Activated CD4-positive, alpha-beta T cell treated with anti-CD3 and anti-CD28 coated beads, Interleukin-2, amount 10 ng/mL, durations not matched to agents 24 days and 14 days (primary cell): ENCODE measurements around the gene TRRAP. TPM values are rescaled to one million over a fixed set of nuclear protein-coding genes. Genes with fewer than 3 reads are reported as not detected.

Experiments used
- DNase-seq: peaks from one replicate; pipeline ENCODE4 v3.0.0; 2022
- H3K27ac Mint-ChIP-seq: one replicate; pipeline ENCODE4 v1.8.0; 2022; ENCODE audit warnings: mild to moderate bottlenecking, mixed read lengths
- H3K27me3 Mint-ChIP-seq: one replicate; pipeline ENCODE4 v1.8.0; 2022; ENCODE audit warnings: mixed read lengths
- H3K36me3 Mint-ChIP-seq: one replicate; pipeline ENCODE4 v1.8.0; 2022; ENCODE audit warnings: low read depth, mild to moderate bottlenecking, mixed read lengths
- H3K4me1 Mint-ChIP-seq: one replicate; pipeline ENCODE4 v1.8.0; 2021; ENCODE audit warnings: mixed read lengths
- H3K4me3 Mint-ChIP-seq: one replicate; pipeline ENCODE4 v1.8.0; 2022; ENCODE audit warnings: mild to moderate bottlenecking, moderate library complexity, mixed read lengths
- H3K9me3 Mint-ChIP-seq: one replicate; pipeline ENCODE4 v1.8.0; 2021; ENCODE audit warnings: mixed read lengths
- intact Hi-C: fragments of 100-400 bp; cut with micrococcal nuclease; formaldehyde crosslinking; loops from one replicate; pipeline ENCODE4 v1.15.1; 2023
- total RNA-seq: library from RNA; stranded (reverse); gene quantifications from 2 replicates; pipeline ENCODE4 v1.2.3, GENCODE V29; 2022

TRRAP gene
- total RNA-seq, 1 donor from 2014 or later: 65.1 TPM

DNA sequence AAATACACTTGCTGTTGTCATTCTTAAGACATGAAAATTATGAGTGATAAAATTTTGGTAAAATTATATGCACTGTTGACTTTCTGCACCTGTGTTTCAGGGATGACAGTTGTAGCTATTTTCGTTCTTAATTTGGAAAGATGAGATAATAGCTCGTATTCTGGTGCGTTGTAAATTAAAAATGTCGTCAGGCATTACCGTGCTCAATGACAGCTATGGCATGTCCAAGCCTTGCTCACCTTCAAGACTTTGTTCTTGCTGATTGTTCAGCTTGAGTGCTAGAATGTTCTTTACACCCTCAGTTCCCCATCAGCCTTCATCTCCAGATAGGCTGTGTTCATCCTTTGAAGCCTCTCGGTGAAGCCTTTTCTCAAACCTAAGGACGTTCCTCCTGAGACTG is 21.5 kb downstream of the TRRAP start:
- H3K27me3 Mint-ChIP-seq: no peaks in the 10 kb centered on the region
- peaks cover 3% of the 10 kb centered on the region for H3K4me1 Mint-ChIP-seq
- no peak for DNase-seq
- peaks cover 67% of the 10 kb centered on the region for H3K36me3 Mint-ChIP-seq
- intact Hi-C loops: no loop called here
- no peak overlapping the region for H3K27ac Mint-ChIP-seq
- H3K4me3 Mint-ChIP-seq: no peak overlapping the region
- H3K9me3 Mint-ChIP-seq: no peaks in the 10 kb centered on the region

DNA sequence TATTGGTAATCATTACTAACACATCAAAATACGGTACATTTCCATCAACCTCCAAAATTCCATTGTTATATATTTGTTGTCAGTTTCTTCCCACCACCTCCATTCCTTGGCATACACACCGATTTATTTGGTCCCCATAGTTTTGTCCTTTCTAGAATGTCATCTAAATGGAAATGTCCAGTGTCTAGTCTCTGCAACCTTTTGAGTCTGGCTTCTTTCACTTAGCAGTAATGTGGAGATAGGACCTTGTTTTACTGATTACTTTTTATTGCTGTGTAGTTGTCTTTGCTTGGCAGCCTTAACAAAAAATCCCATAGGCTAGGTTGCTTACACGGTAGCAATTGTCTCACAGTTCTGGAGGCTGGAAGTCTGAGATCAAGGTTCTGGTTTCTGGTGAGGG is 22.5 kb downstream of the TRRAP start:
- H3K27ac Mint-ChIP-seq: no peak overlapping the region
- H3K36me3 Mint-ChIP-seq: peaks cover 69% of the 10 kb centered on the region
- H3K27me3 Mint-ChIP-seq: no peaks in the 10 kb centered on the region
- intact Hi-C loops: no loop called here
- H3K9me3 Mint-ChIP-seq: no peaks in the 10 kb centered on the region
- no peak for DNase-seq
- peaks cover 3% of the 10 kb centered on the region for H3K4me1 Mint-ChIP-seq
- H3K4me3 Mint-ChIP-seq: no peak overlapping the region

DNA sequence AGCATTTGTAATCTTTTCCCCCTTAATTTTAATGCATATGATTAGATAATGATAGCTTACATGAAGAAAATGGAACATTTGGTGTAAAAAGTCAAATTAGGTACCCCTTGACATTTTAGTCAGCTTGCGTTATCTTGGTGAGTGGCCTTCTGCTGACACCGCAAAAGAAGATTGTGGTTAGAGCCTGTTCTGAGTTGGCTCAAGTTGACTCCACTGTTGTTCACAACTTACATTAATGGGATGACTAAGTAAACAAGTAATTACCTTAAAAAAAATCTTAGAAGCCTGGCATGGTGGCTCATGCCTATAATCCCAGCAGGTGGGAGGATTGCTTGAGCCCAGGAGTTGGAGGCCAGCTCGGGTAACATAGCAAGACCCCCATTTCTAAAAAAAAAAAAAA is 24.2 kb downstream of the TRRAP start:
- Mint-ChIP-seq H3K27me3 (no peaks in the 10 kb centered on the region), H3K36me3 (peaks cover 62% of the 10 kb centered on the region), H3K9me3 (no peaks in the 10 kb centered on the region), H3K27ac (no peak overlapping the region), H3K4me1 (no peaks in the 10 kb centered on the region), H3K4me3 (no peak overlapping the region)
- no peak for DNase-seq
- intact Hi-C loops: no loop called here

DNA sequence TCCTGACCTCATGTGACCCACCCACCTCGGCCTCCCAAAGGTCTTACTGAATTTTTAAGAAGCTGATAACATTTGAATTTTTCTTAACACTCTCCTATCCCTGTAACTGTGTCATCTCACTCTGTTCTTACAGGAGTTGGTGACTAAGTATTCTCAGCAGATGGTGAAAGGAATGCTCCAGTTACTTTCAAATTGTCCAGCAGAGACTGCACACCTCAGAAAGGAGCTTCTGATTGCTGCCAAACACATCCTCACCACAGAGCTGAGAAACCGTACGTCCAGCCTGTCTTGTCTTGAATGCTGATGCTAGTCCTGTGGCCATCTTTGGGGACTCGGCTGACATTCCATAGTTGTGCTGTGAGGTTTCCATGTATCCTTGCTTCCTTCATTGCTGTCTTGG is 24.9 kb downstream of the TRRAP start:
- Mint-ChIP-seq H3K36me3 (peaks cover 66% of the 10 kb centered on the region), H3K4me3 (no peak overlapping the region), H3K4me1 (no peaks in the 10 kb centered on the region), H3K27ac (no peak overlapping the region), H3K9me3 (no peaks in the 10 kb centered on the region), H3K27me3 (no peaks in the 10 kb centered on the region)
- DNase-seq: no peak
- intact Hi-C loops: no loop called here

DNA sequence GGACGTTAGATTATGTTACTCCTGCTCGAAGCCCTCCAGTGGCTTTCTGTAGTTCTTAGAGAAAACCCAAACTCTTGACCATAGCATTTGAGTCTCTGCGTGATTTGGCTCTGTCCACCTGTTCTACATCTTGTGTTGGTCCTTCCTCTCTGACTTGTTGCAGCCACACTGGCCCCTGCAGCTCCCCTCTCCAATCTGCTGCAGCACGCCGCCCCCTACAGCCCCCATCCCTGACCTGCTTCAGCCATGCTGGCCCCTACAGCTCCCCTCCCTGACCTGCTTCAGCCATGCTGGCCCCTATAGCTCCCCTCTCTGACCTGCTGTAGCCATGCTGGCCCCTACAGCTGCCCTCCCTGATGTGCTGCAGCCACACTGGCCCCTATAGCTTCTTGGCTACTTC is 29.2 kb downstream of the TRRAP start:
- Mint-ChIP-seq H3K27ac (no peak overlapping the region), H3K4me3 (no peak overlapping the region), H3K27me3 (no peaks in the 10 kb centered on the region), H3K9me3 (no peaks in the 10 kb centered on the region), H3K36me3 (peaks cover 61% of the 10 kb centered on the region), H3K4me1 (no peaks in the 10 kb centered on the region)
- no peak for DNase-seq
- intact Hi-C loops: no loop called here

DNA sequence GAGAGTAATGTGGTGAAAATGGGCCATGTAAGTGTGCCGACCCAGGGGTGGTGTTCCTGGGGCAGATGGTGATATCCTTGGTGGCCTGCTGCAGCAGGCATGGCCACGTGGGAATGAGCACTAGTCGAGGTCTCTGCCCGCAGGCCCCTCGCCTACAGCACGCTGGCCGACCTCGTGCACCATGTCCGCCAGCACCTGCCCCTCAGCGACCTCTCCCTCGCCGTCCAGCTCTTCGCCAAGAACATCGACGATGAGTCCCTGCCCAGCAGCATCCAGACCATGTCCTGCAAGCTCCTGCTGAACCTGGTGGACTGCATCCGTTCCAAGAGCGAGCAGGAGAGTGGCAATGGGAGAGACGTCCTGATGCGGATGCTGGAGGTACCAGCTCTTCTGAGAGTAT is 30.3 kb downstream of the TRRAP start:
- intact Hi-C loops: no loop called here
- no peak overlapping the region for H3K4me3 Mint-ChIP-seq
- no peaks in the 10 kb centered on the region for H3K27me3 Mint-ChIP-seq
- no peaks in the 10 kb centered on the region for H3K9me3 Mint-ChIP-seq
- H3K4me1 Mint-ChIP-seq: no peaks in the 10 kb centered on the region
- H3K27ac Mint-ChIP-seq: no peak overlapping the region
- peaks cover 65% of the 10 kb centered on the region for H3K36me3 Mint-ChIP-seq
- no peak for DNase-seq

DNA sequence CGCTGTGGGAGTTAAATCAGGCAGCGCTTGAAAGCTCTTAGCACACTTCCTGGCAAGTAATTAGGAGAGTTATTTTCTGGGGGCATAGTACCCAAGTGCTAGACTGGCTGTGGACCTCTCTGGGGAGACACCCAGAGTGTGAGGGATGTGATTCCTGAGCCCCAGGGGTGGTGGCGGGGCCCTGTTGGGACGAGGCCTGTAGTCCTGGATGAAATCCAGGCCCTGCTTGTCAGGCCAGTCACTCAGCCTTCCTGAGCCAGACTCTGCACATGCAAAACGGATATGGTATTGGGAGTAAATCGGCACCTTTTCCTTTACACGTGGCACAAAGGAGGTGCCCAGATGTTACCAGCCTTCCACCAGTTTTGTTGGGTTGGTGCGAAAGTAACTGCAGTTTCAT is 31.2 kb downstream of the TRRAP start:
- Mint-ChIP-seq H3K9me3 (no peaks in the 10 kb centered on the region), H3K4me1 (no peaks in the 10 kb centered on the region), H3K27ac (no peak overlapping the region), H3K36me3 (peaks cover 62% of the 10 kb centered on the region), H3K4me3 (no peak overlapping the region), H3K27me3 (no peaks in the 10 kb centered on the region)
- intact Hi-C loops: no loop called here
- DNase-seq: no peak

DNA sequence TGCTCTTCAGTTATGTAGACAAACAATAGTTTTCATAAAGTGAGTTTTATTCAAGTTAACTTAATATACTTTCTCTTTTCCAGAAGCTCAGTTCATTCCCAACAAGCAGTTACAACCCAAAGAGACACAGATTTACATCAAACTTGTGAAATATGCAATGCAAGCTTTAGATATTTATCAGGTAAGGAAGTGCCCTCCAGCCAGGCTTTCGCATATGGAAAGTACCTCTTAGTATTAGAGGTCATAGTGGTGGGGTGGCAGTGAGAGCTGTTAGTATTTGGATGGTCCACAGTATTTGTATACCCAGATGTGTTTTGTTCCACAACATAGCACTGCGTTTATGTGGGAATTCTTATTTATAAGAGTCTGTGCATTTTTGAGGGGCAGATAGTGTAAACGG is 32.1 kb downstream of the TRRAP start:
- no peak for DNase-seq
- Mint-ChIP-seq H3K4me1 (no peaks in the 10 kb centered on the region), H3K9me3 (no peaks in the 10 kb centered on the region), H3K27me3 (no peaks in the 10 kb centered on the region), H3K4me3 (no peak overlapping the region), H3K27ac (no peak overlapping the region), H3K36me3 (peaks cover 56% of the 10 kb centered on the region)
- intact Hi-C loops: no loop called here

DNA sequence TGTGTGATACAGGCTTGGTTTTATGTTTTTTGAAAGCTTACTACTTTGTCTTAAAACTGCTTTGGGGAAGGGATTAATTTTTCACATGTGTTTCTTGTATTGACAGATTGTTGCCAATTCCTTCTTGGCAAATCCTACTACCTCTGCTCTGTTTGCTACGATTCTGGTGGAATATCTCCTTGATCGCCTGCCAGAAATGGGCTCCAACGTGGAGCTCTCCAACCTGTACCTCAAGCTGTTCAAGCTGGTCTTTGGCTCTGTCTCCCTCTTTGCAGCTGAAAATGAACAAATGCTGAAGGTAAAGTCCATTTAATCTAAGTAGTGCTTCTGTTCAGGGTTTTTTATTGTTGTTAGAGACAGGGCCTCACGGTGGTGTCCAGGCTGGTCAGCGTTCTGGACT is 33.6 kb downstream of the TRRAP start:
- no peaks in the 10 kb centered on the region for H3K27me3 Mint-ChIP-seq
- H3K36me3 Mint-ChIP-seq: peaks cover 58% of the 10 kb centered on the region
- no peaks in the 10 kb centered on the region for H3K4me1 Mint-ChIP-seq
- DNase-seq: no peak
- intact Hi-C loops: no loop called here
- no peak overlapping the region for H3K27ac Mint-ChIP-seq
- H3K4me3 Mint-ChIP-seq: no peak overlapping the region
- no peaks in the 10 kb centered on the region for H3K9me3 Mint-ChIP-seq

DNA sequence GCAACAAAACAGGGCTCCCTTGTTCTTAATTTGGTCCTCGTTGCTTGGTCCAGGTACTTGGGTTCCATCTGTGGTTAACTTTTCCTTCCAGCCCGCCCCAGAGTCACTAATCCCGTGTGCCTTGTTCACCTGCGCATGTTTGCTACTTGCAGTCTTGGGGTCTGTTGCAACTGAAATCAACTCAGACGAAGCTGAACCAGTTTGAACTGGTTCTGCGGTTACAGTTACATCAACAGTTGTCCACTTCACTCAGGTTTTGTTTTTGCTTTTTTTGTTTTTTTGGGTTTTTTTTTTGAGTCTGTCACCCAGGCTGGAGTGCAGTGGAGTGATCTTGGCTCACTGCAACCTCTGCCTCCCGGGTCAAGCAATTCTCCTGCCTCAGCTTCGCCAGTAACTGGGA is 34.7 kb downstream of the TRRAP start:
- peaks cover 59% of the 10 kb centered on the region for H3K36me3 Mint-ChIP-seq
- no peak overlapping the region for H3K27ac Mint-ChIP-seq
- H3K27me3 Mint-ChIP-seq: no peaks in the 10 kb centered on the region

DNA sequence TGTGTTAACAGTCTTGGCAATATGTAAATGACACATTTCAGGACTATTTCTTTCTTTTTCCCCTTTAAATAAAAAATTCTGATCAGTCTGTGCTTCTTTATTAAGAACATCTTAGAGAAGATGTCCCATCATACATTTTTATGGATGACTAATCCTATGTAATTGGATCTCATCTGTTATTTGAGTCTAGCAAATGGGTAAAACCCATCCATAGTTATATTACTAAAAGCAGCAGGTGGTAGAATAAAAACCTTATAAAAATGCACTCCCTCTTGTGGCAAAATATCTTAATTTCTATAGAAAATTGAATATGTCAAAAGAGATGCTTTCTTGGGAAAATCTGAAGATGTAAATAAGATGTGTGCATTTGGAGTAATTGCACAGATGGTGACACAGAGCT is 35.3 kb downstream of the TRRAP start:
- Mint-ChIP-seq H3K27ac (no peak overlapping the region), H3K9me3 (no peaks in the 10 kb centered on the region), H3K4me1 (no peaks in the 10 kb centered on the region), H3K27me3 (no peaks in the 10 kb centered on the region), H3K4me3 (no peak overlapping the region), H3K36me3 (peaks cover 56% of the 10 kb centered on the region)
- no peak for DNase-seq
- intact Hi-C loops: no loop called here

More for the DNA sequence above, 34.7 kb downstream of the TRRAP start:
- DNase-seq: no peak
- no peaks in the 10 kb centered on the region for H3K4me1 Mint-ChIP-seq
- H3K4me3 Mint-ChIP-seq: no peak overlapping the region
- no peaks in the 10 kb centered on the region for H3K9me3 Mint-ChIP-seq
- intact Hi-C loops: no loop called here

DNA sequence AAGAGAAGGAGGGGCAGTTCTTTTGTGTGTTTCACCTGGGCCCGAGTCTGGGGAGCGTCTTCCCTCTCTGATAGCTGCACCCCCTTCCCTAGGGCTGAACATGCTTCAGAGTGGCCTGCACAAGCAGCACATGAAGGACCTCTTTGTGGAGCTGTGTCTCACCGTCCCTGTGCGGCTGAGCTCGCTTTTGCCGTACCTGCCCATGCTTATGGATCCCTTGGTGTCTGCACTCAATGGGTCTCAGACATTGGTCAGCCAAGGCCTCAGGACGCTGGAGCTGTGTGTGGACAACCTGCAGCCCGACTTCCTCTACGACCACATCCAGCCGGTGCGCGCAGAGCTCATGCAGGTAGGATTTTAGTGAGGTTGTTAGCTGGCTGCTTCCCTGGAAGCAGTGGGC is 39.0 kb downstream of the TRRAP start:
- H3K9me3 Mint-ChIP-seq: no peaks in the 10 kb centered on the region
- H3K36me3 Mint-ChIP-seq: peaks cover 54% of the 10 kb centered on the region
- H3K4me1 Mint-ChIP-seq: no peaks in the 10 kb centered on the region
- DNase-seq: no peak
- intact Hi-C loops: no loop called here
- no peaks in the 10 kb centered on the region for H3K27me3 Mint-ChIP-seq
- H3K27ac Mint-ChIP-seq: no peak overlapping the region
- H3K4me3 Mint-ChIP-seq: no peak overlapping the region

DNA sequence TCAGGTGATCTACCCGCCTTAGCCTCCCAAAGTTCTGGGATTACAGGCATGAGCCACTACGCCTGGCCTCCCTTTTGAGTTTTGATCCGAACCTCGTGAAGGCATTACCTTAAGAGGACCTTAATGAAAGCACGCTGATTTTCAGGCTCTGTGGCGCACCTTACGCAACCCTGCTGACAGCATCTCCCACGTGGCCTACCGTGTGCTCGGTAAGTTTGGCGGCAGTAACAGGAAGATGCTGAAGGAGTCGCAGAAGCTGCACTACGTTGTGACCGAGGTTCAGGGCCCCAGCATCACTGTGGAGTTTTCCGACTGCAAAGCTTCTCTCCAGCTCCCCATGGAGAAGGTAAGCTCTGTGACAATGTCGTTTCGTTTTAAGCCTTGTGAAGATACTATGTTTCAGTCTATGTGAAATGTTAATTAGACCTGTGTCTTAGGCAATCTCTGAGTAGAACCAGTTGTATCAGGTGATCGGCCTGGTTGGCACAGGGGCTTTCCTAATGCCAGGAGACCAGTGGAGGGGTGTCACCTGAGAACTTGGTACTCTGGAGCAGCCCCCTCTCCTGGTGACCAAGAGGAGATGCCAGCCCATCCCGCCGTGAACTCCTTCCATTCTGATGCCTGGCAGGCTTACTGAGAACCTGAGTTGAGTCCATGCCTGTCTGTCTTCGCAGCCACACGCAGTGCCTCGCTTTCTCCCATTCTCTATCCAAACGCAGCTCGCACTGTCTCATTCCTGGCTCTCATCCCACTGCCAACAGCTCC is 43.5 kb downstream of the TRRAP start:
- no peak for DNase-seq
- Mint-ChIP-seq H3K4me3 (no peak overlapping the region), H3K36me3 (peaks cover 62% of the 10 kb centered on the region), H3K27ac (no peak overlapping the region), H3K27me3 (no peaks in the 10 kb centered on the region), H3K9me3 (no peaks in the 10 kb centered on the region), H3K4me1 (no peaks in the 10 kb centered on the region)
- intact Hi-C loops: no loop called here

DNA sequence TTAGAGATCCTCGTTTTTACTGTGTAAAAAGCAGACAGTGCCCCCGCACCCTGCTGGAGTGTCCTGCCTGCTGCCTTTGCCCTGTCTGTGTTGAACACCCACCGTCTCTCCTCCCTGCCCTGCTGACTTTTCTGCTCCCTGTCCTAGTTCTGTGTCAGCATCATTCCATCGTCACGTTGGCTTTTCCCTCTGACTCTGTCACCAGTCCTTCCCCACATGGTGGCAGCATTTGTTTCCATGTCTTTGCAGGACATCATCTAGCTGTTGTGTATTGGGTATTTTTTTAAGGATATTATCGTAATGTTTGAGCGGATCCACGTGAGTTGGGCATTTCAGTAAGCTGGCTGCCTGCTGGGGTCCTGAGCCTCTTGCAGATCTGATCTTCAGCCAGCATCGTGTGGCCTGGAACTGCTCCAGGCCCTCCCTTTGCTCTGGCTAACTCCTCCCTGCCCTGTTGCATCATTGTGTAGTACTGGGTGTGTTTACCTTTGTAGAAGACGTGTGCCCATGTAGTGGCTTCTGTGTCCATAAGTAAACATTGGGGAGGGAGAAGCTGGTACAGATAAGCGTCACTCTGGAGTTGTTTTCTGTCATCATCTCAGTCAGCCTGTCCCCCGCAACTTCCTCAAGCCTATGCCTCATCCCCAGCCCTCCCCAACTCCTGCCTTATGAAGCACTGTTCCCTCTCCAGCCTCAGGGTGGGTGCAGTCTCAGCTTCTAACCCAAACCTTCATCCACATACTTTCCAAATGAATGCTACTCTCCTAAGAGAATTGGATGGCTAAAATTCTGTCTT is 44.3 kb downstream of the TRRAP start:
- intact Hi-C loops: no loop called here
- Mint-ChIP-seq H3K9me3 (no peaks in the 10 kb centered on the region), H3K27me3 (no peaks in the 10 kb centered on the region), H3K36me3 (peaks cover 62% of the 10 kb centered on the region), H3K27ac (no peak overlapping the region), H3K4me1 (no peaks in the 10 kb centered on the region), H3K4me3 (no peak overlapping the region)
- no peak for DNase-seq
